22Rv1 (cell line): Measurements from ENCODE around the gene PIK3CG.

ENCODE experiments used
- CTCF ChIP-seq: fragments of 450-650 bp; IDR thresholded peaks from 2 replicates; pipeline ENCODE4 v1.5.1; 2017; ENCODE audit warnings: mild to moderate bottlenecking
- ZFX ChIP-seq: fragments of 450-650 bp; IDR thresholded peaks from 2 replicates; pipeline ENCODE4 v1.6.1; 2017; ENCODE audit warnings: antibody characterized with exemption, borderline replicate concordance

- TF ChIP-seq CTCF (no peak), ZFX (no peak)
These were observed 13.8 kb downstream of the PIK3CG start for GRCh38 chr7:106878748-106879439.
